Measurements from ENCODE around the gene SPOCK3.
"Not testable (repeated sequence)": the region's sequence is repeated elsewhere in the genome, so short reads cannot be mapped to it uniquely, and the experiment has no call there.

The SPOCK3 gene

DNA sequence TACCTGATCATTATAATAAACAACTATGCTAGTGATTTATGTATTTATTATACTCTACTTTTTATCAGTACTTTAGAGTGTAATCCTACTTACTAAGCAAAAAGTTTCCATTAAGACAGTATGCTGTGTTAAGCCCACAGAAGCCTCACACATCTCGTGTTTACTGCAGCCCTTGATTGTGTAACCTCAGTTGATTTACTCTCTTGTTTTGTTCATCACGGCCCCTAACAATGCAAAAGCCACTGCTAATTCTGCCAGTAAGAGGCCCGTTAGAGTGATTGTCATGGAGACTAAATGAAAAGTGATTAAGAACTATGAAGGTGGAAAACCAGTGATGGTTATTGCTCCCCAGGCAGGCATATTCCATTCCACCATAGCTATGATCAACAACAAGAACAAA is 436.2 kb downstream of the SPOCK3 start:
- no peak for DNase-seq

DNA sequence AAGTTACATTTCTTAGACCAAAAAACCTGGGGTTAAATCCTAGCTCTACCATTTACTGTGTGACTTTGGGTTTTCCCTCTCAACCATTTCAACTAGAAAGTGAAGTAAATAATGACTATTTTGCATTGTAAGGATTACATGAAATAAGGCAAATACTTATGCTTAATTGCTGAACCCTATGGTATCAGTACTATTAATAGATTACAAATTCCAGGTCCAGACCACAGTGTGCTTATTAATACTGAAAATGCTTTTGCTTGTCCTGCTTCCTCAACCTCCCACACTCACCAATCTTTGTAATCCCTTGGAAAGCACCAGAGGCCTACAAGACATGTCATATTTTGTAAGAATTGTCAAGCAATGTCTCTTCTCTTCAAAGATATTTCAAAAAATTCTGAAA is 456.5 kb downstream of the SPOCK3 start:
- DNase-seq, result no peak

DNA sequence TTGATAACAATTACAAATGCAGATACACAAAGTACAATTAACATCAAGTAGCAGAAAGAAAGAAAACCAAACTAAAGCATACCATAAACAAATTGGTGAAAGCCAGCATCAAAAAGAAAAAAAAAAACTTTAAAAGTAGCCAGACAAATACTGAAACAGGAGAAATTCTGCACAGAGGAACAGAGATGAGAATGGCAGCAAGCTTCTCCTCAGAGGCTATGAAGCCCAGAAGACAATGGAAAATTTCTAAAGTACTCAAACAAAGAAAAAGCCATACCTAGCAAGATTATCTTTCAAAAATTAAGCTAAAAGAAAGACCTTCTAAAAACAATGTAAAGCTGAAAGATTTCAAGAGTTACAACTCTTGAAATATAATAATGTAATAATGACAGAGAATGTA is 471.3 kb downstream of the SPOCK3 start:
- DNase-seq, result no peak

DNA sequence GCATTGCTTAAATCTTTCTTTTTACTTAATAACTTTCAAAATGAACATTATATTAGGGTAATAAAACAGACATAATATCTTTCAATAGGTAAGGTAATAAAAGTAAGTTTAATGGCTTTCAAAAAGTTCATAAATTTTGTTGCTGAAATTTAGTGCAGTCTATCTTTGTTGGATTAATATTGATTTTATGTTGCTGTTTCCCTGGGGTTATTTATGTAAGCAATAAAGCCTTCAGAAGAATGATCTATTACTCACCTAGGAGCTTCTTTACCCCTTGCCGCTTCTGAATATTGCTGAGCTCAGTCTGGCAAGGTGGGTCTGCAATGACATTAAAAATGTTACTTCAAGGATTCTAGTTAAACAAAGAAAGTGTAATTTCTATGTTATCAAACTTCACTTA is 492.6 kb downstream of the SPOCK3 start:
- DNase-seq, result no peak

DNA sequence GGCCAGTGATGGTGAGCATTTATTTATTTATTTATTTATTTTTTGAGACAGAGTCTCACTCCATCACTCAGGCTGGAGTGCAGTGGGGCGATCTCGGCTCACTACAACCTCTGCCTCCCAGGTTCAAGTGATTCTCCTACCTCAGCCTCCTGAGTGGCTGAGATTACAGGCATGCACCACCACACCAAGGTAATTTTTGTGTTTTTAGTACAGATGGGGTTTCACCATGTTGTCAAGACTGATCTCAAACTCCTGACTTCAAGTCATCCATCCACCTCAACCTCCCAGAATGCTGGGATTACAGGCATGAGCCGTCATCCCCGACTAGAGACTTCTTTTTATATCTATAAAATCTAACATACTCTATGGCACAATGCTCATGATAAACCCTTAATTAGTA is 495.1 kb downstream of the SPOCK3 start:
- not testable (repeated sequence) for DNase-seq

DNA sequence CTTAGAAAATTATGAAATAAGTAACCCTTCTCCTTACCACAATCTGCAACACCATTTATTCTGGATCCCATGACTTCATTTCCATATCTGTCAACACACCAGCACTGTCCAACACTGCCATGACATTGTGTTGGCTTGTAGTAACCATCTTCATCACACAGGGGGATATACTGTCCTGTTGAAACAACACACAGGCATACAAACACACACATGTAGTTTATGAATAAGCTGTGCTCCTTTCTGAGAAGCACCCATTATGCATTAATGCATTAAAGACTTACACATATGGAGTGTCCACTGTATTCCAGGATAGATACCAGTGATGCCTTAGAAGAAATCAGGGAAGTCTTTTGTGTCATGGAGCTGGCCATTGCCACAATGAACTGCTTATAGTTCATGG is 496.9 kb downstream of the SPOCK3 start:
- DNase-seq, result no peak

DNA sequence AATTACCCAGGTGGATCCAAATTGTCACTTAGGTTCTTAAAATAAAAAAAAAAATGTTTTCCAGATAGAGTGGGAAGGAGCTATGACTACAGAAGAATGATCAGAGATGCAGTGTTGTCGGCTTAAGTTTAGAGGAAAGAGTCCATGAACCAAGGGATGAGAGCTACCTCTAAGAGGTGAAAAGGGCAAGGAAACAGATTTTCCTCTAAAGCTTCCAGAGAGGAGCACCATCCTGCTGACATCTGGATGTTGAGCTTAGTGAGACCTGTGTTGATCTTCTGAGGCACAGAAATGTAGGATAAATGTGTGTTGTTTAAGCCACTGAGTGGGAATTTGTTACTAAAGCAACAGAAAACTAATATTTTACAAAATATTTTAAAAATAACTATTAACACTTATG is 498.7 kb downstream of the SPOCK3 start:
- no peak for DNase-seq

DNA sequence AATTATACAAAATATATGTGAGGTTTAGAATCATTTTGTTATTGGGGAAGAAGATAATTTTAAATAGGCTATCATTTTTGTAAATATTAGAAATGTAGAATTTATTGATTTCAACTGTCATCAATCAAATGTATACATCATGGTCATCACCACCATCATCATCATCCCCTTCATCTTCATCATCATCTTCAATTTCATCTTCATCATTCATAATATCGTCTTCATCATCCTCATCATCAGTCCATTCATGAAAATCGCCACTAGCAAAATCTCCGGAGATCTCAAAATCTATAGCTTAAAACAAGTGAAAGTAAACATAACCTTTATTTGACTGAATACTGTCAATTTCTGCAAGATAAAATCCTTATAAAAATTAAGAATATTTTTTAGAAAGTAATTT is 499.5 kb downstream of the SPOCK3 start:
- no peak for DNase-seq

DNA sequence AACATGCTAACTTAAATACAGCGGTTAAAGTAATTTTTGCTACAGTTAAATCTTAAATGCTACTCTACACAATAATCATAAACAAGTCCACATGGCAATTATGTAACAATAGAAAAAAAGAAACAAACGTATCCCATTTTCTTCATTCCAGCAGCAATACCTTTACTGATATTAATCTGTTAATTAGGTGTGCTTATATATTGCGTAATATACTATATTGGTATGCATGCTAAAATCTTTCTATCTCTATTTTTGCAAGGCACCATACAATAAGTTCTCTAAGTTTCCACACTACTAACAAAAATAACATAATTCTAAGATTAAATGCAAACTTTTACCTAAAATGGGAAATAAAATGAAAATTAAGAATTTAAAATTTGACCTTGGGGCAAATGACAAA is 500.6 kb downstream of the SPOCK3 start:
- no peak for DNase-seq

DNA sequence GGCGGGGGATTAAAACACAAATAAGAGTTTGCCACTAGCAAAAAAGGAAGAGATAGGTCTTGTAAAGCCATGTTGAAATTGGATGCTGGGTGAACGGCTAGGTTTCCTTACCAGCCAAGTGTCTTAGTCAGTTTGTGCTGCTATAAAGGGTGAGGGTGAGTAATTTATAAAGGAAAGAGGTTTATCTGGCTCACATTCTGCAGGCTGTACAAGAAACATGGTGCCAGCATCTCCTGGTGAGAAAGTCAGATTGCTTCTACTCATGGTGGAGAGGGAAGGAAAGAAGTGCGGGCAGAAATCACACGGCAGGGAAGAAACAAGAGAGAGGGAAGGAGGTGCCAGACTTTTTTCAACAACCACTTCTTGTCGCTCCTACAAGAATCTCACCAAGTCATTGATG is 507.5 kb downstream of the SPOCK3 start:
- no peak for DNase-seq

DNA sequence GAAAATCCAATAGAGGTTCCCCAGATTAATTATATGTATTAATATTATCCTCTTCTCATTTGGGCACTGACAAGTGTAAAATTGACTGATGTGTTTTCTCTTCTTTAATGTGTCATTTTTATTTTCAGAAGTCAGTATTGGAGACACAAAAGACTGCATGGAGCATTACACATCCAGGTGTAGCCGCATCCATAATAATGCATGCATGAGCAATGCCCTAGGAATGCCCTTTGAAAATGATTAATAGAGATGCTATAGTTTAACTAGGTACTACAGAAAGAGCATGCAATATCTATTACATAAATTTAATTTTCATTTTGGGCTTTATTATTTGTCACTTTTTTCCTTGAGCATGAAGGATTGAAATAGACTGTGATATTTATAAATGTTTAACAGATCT is 509.9 kb downstream of the SPOCK3 start:
- no peak for DNase-seq

DNA sequence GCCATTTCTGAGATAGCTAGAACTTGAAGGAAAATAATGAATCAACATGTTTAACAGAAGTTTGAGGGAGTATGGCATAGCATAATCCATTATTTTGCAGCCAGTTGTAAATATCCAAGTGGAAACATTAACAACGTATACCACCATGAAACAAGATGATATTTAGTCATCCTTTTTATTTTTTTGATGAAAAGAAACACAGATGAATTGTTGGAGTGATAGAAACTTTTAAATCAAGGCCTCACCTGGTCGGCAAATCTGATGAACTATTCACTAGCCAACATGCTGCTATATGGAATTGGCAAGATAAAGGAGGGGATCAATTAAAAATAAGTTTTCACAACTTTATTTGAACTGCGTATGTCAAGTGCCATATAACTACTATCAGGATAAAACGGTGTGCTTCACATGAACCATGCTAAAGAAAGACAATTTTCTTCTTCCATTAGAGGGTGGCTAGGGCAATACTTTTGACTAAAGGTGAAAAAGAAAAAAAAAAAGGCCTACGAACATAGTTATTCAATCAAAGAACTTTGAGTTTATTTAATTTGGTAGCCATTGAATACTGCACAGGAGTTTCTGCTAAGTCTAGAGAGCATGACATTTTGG is 510.7 kb downstream of the SPOCK3 start:
- no peak for DNase-seq

DNA sequence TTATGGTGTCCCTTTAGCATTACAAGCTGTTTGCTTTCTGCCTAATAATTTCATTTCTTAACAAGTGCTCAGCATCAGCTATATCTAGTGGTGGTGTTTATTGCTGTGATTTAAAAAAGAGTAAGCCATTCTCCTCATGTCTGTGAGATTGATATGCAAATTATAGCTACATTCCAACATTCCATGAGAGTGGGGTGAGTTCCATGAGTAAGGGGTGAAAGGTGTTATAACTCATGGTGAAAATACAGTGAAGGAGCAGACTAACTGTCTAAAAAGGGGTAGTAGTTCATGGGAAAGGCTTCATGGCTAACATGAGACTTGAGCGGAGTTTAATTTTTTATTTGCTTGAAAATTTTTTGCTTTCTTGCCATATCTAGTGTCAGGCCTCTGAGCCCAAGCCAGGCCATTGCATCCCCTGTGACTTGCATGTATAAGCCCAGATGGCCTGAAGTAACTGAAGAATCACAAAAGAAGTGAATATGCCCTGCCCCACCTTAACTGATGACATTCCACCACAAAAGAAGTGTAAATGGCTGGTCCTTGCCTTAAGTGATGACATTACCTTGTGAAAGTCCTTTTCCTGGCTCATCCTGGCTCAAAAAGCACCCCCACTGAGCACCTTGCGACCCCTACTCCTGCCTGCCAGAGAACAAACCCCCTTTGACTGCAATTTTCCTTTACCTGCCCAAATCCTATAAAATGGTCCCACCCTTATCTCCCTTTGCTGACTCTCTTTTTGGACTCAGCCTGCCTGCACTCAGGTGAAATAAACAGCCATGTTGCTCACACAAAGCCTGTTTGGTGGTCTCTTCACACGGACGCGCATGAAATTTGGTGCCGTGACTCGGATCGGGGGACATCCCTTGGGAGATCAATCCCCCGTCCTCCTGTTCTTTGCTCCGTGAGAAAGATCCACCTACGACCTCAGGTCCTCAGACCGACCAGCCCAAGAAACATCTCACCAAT is 518.3 kb downstream of the SPOCK3 start:
- not testable (repeated sequence) for DNase-seq

DNA sequence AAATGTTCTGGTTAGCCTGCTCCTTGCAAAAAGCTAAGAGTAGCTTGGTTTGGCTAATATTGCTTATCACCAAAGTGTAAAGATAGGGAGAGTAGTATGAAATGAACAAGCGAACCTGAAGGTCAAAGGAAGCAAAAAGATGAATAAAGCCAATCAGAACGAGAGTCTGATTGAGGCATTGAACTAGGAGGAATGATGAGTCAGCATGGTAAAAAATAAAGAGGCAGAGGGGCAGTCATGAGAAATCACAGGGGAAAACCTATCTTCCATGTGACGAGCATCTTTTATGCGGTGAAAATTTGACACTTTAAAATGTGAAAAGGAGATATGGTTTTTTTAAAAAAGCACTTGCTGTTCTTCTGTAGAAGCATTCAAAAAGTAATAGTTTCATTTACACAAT is 533.7 kb downstream of the SPOCK3 start:
- no peak for DNase-seq

DNA sequence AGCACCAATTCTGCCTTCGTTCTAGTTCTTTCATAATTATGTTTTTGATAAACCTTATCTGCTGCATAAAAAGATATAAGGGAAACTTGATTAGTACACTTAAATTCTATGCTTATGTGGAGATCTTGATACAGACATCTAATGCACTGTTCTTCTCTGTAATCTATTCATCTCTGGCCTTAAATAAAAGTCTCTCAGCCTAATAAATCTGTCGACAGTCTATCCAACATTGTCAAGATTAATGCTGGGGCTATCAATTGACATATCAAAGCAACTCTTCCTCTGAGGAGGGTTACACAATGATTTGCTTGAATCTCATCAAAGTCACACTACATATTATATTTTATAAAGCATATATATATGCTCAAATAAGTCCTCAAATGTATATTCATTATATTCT is 545.5 kb downstream of the SPOCK3 start:
- DNase-seq, result no peak

DNA sequence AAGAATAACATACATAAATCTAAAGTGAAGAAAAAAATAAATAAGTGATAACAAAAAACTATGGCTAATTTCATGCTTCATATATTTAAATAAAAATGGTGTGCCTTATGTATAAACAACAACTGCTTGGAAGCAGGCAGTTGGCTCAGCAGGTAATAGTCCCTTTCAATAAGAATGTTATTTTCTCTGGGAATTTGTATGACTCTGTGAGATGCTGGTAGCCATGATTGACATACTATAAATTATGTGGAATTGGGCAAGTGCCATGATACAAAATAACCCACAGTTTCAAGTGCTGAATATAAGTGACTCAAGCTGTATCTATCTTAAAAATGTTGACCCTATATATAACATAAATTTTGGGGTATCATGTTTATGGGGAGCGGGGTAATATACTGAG is 546.5 kb downstream of the SPOCK3 start:
- no peak for DNase-seq

Measured in hippocampal formation (tissue), 2 donors.